Measurements from ENCODE around the gene CENPP.

Gene CENPP

DNA sequence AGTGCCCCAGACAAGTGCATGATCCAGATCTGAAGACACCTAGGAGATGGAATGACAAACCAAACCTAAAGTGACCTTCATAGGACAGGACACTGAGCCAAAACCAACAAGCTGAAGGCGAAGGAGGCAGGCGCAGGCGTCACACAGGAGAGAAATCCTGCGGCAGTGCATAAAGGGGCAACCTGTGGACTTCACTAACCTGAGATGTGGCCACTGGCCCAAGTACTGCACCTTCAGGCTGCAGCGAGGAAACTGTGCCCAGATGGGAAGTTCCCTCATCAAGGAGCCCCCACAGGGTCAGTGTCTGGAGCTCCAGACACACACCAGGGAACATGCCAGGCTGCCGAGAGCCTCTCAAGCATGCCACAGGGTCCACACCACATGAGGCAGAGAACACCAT, 340.5 kb downstream of the CENPP start:
- in situ Hi-C loops (cut with MboI; ENCODE audit: low sequenced_read_pairs): no loop called here

DNA sequence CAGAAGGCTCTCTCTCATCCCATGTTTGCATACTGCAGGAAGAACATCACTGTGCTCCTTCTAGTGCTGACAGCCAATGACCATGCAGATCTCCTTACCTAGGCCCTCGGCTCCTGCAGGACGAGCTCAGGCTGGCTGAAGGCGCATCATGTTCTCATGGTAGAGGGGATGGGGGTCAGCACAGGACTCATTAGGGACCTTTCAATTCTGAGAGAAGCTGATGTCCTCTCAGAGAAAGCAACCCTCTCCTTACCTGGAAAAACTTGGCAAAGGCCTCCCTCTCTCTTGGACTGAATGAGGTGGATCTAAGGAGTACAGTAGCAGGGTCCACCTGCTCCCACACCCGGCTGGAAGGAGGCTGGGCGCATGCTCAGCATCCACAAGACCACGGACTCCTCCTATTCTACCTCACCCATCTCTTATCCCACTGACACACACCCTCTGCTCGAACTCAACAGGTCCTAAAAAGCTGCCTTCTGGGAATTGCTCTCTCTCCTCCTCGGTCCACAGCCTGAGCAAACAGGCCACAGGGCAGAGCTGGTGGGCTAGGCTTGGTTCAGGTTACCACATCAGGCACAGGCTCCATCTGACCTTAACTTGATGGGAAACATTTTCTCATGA, 341.3 kb downstream of the CENPP start:
- in situ Hi-C loops (cut with MboI; ENCODE audit: low sequenced_read_pairs): no loop called here

DNA sequence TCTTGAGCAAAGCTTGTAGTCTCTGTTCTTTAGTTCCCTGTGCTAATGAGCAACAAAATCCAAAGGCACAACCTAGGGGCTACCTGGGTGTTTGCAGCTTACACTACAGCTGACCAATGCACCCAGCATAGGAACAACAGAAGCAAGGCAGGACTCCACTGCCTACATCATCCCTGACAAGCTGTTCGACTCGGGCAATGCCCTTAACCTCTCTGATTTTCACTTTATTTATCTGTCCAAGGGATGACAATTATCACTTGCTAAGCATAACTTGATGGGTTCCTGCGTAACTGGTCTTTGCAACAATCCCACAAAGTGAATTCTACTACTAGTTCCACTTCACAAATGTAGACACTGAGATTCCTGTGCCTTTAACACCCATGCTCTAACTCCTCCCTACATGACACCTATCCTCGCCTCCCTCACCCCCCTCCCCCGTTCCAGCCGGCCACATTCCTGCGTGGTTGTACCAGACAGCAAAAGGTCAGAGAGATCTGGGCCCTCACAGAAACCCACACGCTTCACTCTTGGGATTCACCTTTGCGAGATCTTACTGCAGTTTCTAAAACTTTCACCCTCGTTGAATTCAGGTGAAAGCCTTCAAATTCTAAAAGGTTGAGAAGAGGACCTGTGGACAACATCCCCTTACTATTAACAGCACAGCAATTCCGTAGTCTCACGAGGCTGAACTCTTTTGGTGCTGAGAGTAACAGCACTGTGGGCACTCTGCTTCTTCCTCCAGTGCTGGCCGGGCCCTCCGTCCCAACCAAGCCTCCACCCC, 343.2 kb downstream of the CENPP start:
- in situ Hi-C loops (cut with MboI; ENCODE audit: low sequenced_read_pairs): no loop called here

DNA sequence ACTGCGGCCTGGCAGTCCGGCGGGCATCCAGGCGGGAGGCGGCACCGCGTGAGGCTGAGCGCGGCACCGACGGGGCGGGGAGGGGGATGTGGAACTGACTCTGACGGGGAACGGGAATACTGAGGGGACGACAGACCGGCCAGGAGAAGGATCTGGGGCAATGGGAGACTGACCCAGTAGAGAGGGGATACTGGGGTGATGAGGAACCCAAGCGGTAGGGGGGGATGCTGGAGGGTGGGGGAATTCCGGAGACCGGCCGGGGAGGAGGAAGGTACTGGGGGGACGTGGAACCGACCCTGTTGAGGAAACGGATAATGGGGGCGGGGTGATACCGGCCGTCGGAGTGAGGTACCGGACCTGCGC, 343.8 kb downstream of the CENPP start:
- in situ Hi-C loops (cut with MboI; ENCODE audit: low sequenced_read_pairs): no loop called here
